Airway epithelial cell (primary cell): ENCODE results near the gene ATPAF1. TPM values are rescaled to one million over a fixed set of nuclear protein-coding genes. Genes with fewer than 3 reads are reported as not detected.

ENCODE experiments used
- total RNA-seq: library from RNA; depleted of rRNA; stranded (reverse); fragments of >200 nt; gene quantifications from 2 replicates; pipeline ENCODE4 v1.2.3, GENCODE V29; 2015

ATPAF1 gene
- 36.5 and 48.3 TPM in 2 replicates for total RNA-seq

GRCh38 chr1:46667782-46668760 lies at the start of gene ATPAF1:
ATPAF1 (minus strand) TSS chr1:46668364; CDS start chr1:46668322, 42 bp downstream.

GRCh38 chr1:46671554-46671953 lies 3.4 kb upstream of the ATPAF1 start, which contains the start of gene TEX38:
TEX38 (plus strand) TSS chr1:46671854; CDS start chr1:46671935, 81 bp downstream.

GRCh38 chr1:46616277-46617107 lies 51.7 kb downstream of the ATPAF1 start, which contains the start of gene MOB3C:
MOB3C (minus strand) TSS chr1:46616811; CDS start chr1:46613321, 3,490 bp downstream.

GRCh38 chr1:46603858-46604549 lies 64.2 kb downstream of the ATPAF1 start, which contains the start of gene MKNK1:
MKNK1 (minus strand) TSS chr1:46604268; CDS start chr1:46583327, 20,941 bp downstream.

Other genes starting within 250 kb of the ATPAF1 start
- gene DMBX1, start 178.5 kb downstream of the ATPAF1 start, total RNA-seq = not detected in 2 replicates
- gene KNCN, start 116.7 kb downstream of the ATPAF1 start, total RNA-seq = not detected in 2 replicates
- 20.6 and 23.6 TPM in 2 replicates for gene MKNK1, start 64.1 kb downstream of the ATPAF1 start, total RNA-seq
- 8.9 and 11.5 TPM in 2 replicates for gene MOB3C, start 51.6 kb downstream of the ATPAF1 start, total RNA-seq
- gene TEX38, start 3.5 kb upstream of the ATPAF1 start, total RNA-seq = not detected in 2 replicates
- gene EFCAB14, start 50.8 kb upstream of the ATPAF1 start, total RNA-seq = 45.2 and 62.9 TPM in 2 replicates
- 3.3 and 10.6 TPM in 2 replicates for gene CYP4B1, start 130.7 kb upstream of the ATPAF1 start, total RNA-seq